Calu3 (cell line): ENCODE data around the gene P2RY2. TPM values are rescaled to one million over a fixed set of nuclear protein-coding genes. Genes with fewer than 3 reads are reported as not detected.

Experiments used
- BruUV-seq: library from RNA; stranded (reverse); fragments of 400-500 nt; replicated peaks from 2 replicates; lab custom pipeline; 2021; lab: Mats Ljungman, UMichigan
- CTCF ChIA-PET: fragments of 300-600 bp; sonication (Branson Sonifier 250); formaldehyde crosslinking; loops from one replicate; lab custom pipeline; 2022; ENCODE audit warnings: antibody characterized with exemption; lab: Charles Lee
- DNase-seq: peaks from one replicate; pipeline ENCODE4 v3.0.0; 2022
- H3K27ac Mint-ChIP-seq: one replicate; pipeline ENCODE4 v1.8.0; 2022; ENCODE audit warnings: mixed read lengths; ENCODE audit not compliant: unreplicated experiment
- H3K27me3 Mint-ChIP-seq: one replicate; pipeline ENCODE4 v1.8.0; 2022; ENCODE audit warnings: mixed read lengths; ENCODE audit not compliant: unreplicated experiment
- H3K36me3 Mint-ChIP-seq: one replicate; pipeline ENCODE4 v1.8.0; 2022; ENCODE audit warnings: mild to moderate bottlenecking, moderate library complexity, mixed read lengths; ENCODE audit not compliant: insufficient read depth, unreplicated experiment
- H3K4me1 Mint-ChIP-seq: one replicate; pipeline ENCODE4 v1.8.0; 2022; ENCODE audit warnings: mild to moderate bottlenecking, low read depth, mixed read lengths; ENCODE audit not compliant: unreplicated experiment
- H3K4me3 Mint-ChIP-seq: one replicate; pipeline ENCODE4 v1.8.0; 2022; ENCODE audit warnings: mild to moderate bottlenecking, low read depth, moderate library complexity, mixed read lengths; ENCODE audit not compliant: unreplicated experiment
- H3K9me3 Mint-ChIP-seq: one replicate; pipeline ENCODE4 v1.8.0; 2022; ENCODE audit warnings: low read depth, mixed read lengths; ENCODE audit not compliant: unreplicated experiment
- CTCF ChIP-seq: fragments of 200-600 bp; IDR thresholded peaks from one replicate; pipeline ENCODE4 v1.8.0; 2022; ENCODE audit warnings: antibody characterized with exemption; ENCODE audit not compliant: unreplicated experiment
- intact Hi-C: fragments of 100-400 bp; cut with micrococcal nuclease; formaldehyde crosslinking; loops from one replicate; pipeline ENCODE4 v1.10.0; 2022; ENCODE audit not compliant: unreplicated experiment
- total RNA-seq: library from RNA; stranded (reverse); gene quantifications from 2 replicates; pipeline ENCODE4 v1.2.3, GENCODE V29; 2022

Gene P2RY2
- total RNA-seq, 1 experiment from 2014 or later, result 1.6 TPM

GRCh38 chr11:73223998-73224730 is 6.1 kb downstream of the P2RY2 start:
- intact Hi-C loops, result no loop called here
- Mint-ChIP-seq H3K4me1 (peaks cover 8% of the 10 kb centered on the region), H3K27me3 (peaks cover 13% of the 10 kb centered on the region), H3K9me3 (no peaks in the 10 kb centered on the region), H3K4me3 (no peak overlapping the region), H3K27ac (no peak overlapping the region), H3K36me3 (peaks cover 5% of the 10 kb centered on the region)
- CTCF ChIA-PET, result interaction anchor here (1.0 kb wide), 1 partner anchor 31 kb away, joined by 4 read pairs; no protein-coding TSS in a partner anchor
- TF ChIP-seq CTCF, result no peak
- no peak for DNase-seq
- no TSS peak for BruUV-seq

GRCh38 chr11:73225001-73225686 is 7.1 kb downstream of the P2RY2 start:
- Mint-ChIP-seq H3K9me3 (no peaks in the 10 kb centered on the region), H3K27me3 (peaks cover 3% of the 10 kb centered on the region), H3K4me1 (peaks cover 8% of the 10 kb centered on the region), H3K36me3 (peaks cover 5% of the 10 kb centered on the region), H3K27ac (no peak overlapping the region), H3K4me3 (no peak overlapping the region)
- no peak for TF ChIP-seq CTCF
- intact Hi-C loops, result loop anchor here (5.0 kb wide), 1 partner anchor 38 kb away; no protein-coding TSS in a partner anchor
- CTCF ChIA-PET, result interaction anchor here (1.0 kb wide), 1 partner anchor 32 kb away, joined by 4 read pairs; no protein-coding TSS in a partner anchor
- no peak for DNase-seq
- BruUV-seq, result no TSS peak

GRCh38 chr11:73225851-73226250 is 7.8 kb downstream of the P2RY2 start:
- no peak for TF ChIP-seq CTCF
- Mint-ChIP-seq H3K27me3 (no peaks in the 10 kb centered on the region), H3K36me3 (peaks cover 5% of the 10 kb centered on the region), H3K27ac (no peak overlapping the region), H3K4me3 (no peak overlapping the region), H3K4me1 (peaks cover 8% of the 10 kb centered on the region), H3K9me3 (no peaks in the 10 kb centered on the region)
- no peak for DNase-seq
- intact Hi-C loops, result loop anchor here (5.0 kb wide), 1 partner anchor 39 kb away; no protein-coding TSS in a partner anchor
- BruUV-seq, result no TSS peak
- CTCF ChIA-PET, result no interaction called here

- no peak for TF ChIP-seq CTCF
- peaks cover 8% of the 10 kb centered on the region for H3K4me1 Mint-ChIP-seq
- CTCF ChIA-PET, result interaction anchor here (2.1 kb wide), 1 partner anchor 10 kb away, joined by 7 read pairs; no protein-coding TSS in a partner anchor
- no peak overlapping the region for H3K27ac Mint-ChIP-seq
- no peak for DNase-seq
- peaks cover 5% of the 10 kb centered on the region for H3K36me3 Mint-ChIP-seq
- no TSS peak for BruUV-seq
- no peaks in the 10 kb centered on the region for H3K27me3 Mint-ChIP-seq
- intact Hi-C loops, result loop anchor here (5.0 kb wide), 1 partner anchor 39 kb away; no protein-coding TSS in a partner anchor
- H3K4me3 Mint-ChIP-seq, result no peak overlapping the region
- no peaks in the 10 kb centered on the region for H3K9me3 Mint-ChIP-seq
Measured at GRCh38 chr11:73226297-73227006, 8.4 kb downstream of the P2RY2 start.
